Muscle of leg (tissue), 11 donors: Measurements from ENCODE around the gene SLC25A52. TPM values are rescaled to one million over a fixed set of nuclear protein-coding genes. Genes with fewer than 3 reads are reported as not detected.
A peak's percentile ranks its signal among the peaks of the same experiment; 100 is the strongest.
"Not testable (repeated sequence)": the region's sequence is repeated elsewhere in the genome, so short reads cannot be mapped to it uniquely, and the experiment has no call there.

Experiments
- DNase-seq: peaks from one replicate; pipeline ENCODE4 v3.0.0; 2013
- H3K27ac ChIP-seq: one replicate; pipeline ENCODE4 v1.5.1; 2013; ENCODE audit warnings: mild to moderate bottlenecking, low read length, control low read depth
- H3K27me3 ChIP-seq: one replicate; pipeline ENCODE4 v1.6.1; 2013; ENCODE audit warnings: low read length; ENCODE audit not compliant: control insufficient read depth, insufficient read depth
- H3K36me3 ChIP-seq: one replicate; pipeline ENCODE4 v1.6.1; 2013; ENCODE audit warnings: low read length; ENCODE audit not compliant: control insufficient read depth, insufficient read depth
- H3K4me1 ChIP-seq: one replicate; pipeline ENCODE4 v1.6.1; 2013; ENCODE audit warnings: low read length; ENCODE audit not compliant: control insufficient read depth, insufficient read depth
- H3K4me3 ChIP-seq: one replicate; pipeline ENCODE4 v1.5.1; 2013; ENCODE audit warnings: low read length, control low read depth
- H3K9me3 ChIP-seq: replicated peaks from 2 replicates; pipeline ENCODE4 v1.6.1; 2013; ENCODE audit warnings: low read depth, low read length; ENCODE audit not compliant: control insufficient read depth
- WGBS: methylation state at CpG from one replicate; pipeline ENCODE4 v1.1.5; 2013; ENCODE audit warnings: missing lambda C conversion rate; ENCODE audit not compliant: insufficient coverage; 5-methylcytosine and 5-hydroxymethylcytosine counted together
- polyA plus RNA-seq, 8 donors: library from polyadenylated mRNA; unstranded; fragments of 120-200 nt; gene quantifications; one replicate each; pipeline versions ENCODE4 v1.2.1 to v1.2.3, GENCODE V29; 2013; ENCODE audit warnings: inconsistent platforms in 1 of 8, low replicate concordance in 1 of 8; ENCODE audit not compliant: insufficient read length in 8 of 8, insufficient read depth in 1 of 8
- total RNA-seq: library from RNA; stranded (reverse); fragments of 120-200 nt; gene quantifications from one replicate; pipeline ENCODE4 v1.2.4, GENCODE V29; 2013

SLC25A52 gene
- total and polyA plus RNA-seq, 9 donors, result 0.09 to 0.66 (median 0.44) TPM; not detected in 1

GRCh38 chr18:31743600-31743999, 17.1 kb downstream of the SLC25A52 start:
- H3K27me3 ChIP-seq, H3K4me1 ChIP-seq, H3K4me3 ChIP-seq, H3K27ac ChIP-seq, H3K9me3 ChIP-seq, H3K36me3 ChIP-seq, DNase-seq: not testable (repeated sequence)
- 95% methylated on average over 4 of the region's 5 CpGs for WGBS

- WGBS, result no CpG with 5 or more reads among the region's 4 CpGs
- no peaks in the 10 kb centered on the region for H3K9me3 ChIP-seq
- H3K27ac ChIP-seq, result no peak overlapping the region
- no peaks in the 10 kb centered on the region for H3K36me3 ChIP-seq
- no peaks in the 10 kb centered on the region for H3K4me1 ChIP-seq
- H3K4me3 ChIP-seq, result no peak overlapping the region
- DNase-seq, result peak; percentile 24
- H3K27me3 ChIP-seq, result no peaks in the 10 kb centered on the region
Observed at GRCh38 chr18:31741097-31741735, 19.5 kb downstream of the SLC25A52 start.

GRCh38 chr18:31740180-31740579, 20.5 kb downstream of the SLC25A52 start:
- no peak for DNase-seq
- H3K27me3 ChIP-seq, result no peaks in the 10 kb centered on the region
- no peaks in the 10 kb centered on the region for H3K4me1 ChIP-seq
- 91% methylated on average over 7 of the region's 9 CpGs for WGBS
- no peak overlapping the region for H3K4me3 ChIP-seq
- H3K9me3 ChIP-seq, result no peaks in the 10 kb centered on the region
- no peaks in the 10 kb centered on the region for H3K36me3 ChIP-seq
- H3K27ac ChIP-seq, result no peak overlapping the region

- WGBS, result no CpG with 5 or more reads among the region's 3 CpGs
Observed at GRCh38 chr18:31739651-31740050, 21.0 kb downstream of the SLC25A52 start.

DNA sequence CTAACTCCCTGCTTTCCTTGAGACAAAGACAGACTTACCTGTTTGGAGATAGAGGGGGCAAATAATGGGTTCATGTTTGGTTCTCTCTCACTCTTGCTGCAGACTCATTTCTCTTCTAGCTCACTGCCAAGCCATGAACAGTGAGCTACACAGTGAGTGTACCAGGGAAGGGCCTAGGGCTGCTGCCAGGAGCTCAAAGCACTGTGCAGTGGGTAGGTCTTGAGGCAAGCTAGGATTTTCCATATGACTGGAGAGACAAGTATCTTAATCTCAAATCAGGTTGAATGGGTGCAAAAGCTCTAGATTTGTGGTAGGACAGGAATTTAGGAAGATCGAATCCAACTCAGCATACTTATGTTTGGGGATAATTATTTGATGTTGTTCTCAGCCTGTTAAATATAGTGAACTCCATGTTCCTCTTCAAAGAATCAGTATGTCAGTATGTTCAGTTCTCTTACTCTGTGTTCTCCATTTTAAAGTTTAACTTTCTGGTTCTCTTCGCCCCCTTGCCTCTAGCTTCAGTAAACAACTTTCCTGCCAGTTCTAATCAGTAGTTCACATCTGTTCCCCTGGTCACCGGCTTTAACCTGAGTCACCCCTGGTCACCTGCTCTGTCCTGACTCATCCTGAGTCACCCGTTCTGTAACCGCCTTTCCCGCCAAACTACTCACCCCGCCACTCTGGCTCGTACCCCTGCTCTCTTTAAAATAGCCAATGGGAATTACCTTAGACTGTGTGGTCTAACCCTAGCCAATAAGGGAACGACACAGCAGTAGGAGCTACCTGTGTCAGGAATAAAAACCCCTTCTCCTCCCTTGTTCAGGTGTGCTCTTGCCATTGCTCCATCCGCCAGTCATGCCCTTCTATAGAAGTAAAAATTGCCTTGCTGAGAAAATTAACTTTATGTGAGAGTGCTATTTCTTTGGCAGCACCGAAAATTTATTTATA, 21.9 kb downstream of the SLC25A52 start:
- Histone ChIP-seq H3K27me3 (no peaks in the 10 kb centered on the region), H3K27ac (no peak overlapping the region), H3K9me3 (no peaks in the 10 kb centered on the region), H3K4me3 (no peak overlapping the region), H3K36me3 (no peaks in the 10 kb centered on the region), H3K4me1 (no peaks in the 10 kb centered on the region)
- whole genome bisulfite sequencing, result 75% methylated on average over 2 of the region's 11 CpGs
- no peak for DNase-seq

More at GRCh38 chr18:31739651-31740050, 21.0 kb downstream of the SLC25A52 start:
- no peaks in the 10 kb centered on the region for H3K9me3 ChIP-seq
- no peaks in the 10 kb centered on the region for H3K4me1 ChIP-seq
- no peaks in the 10 kb centered on the region for H3K27me3 ChIP-seq
- no peak for DNase-seq
- no peak overlapping the region for H3K27ac ChIP-seq
- no peaks in the 10 kb centered on the region for H3K36me3 ChIP-seq
- no peak overlapping the region for H3K4me3 ChIP-seq

GRCh38 chr18:31736630-31737029, 24.1 kb downstream of the SLC25A52 start:
- Histone ChIP-seq H3K27ac (no peak overlapping the region), H3K9me3 (no peaks in the 10 kb centered on the region), H3K36me3 (no peaks in the 10 kb centered on the region), H3K27me3 (peaks cover under 1% of the 10 kb centered on the region), H3K4me1 (no peaks in the 10 kb centered on the region), H3K4me3 (no peak overlapping the region)
- WGBS, result 88% methylated on average over 1 of the region's 2 CpGs
- peak; percentile 53 for DNase-seq

- Histone ChIP-seq H3K9me3 (no peaks in the 10 kb centered on the region), H3K27me3 (peaks cover 2% of the 10 kb centered on the region), H3K36me3 (no peaks in the 10 kb centered on the region), H3K4me3 (no peak overlapping the region), H3K4me1 (no peaks in the 10 kb centered on the region), H3K27ac (no peak overlapping the region)
- no peak for DNase-seq
- WGBS, result 20% methylated on average over 1 of the region's 3 CpGs
Observed at GRCh38 chr18:31731628-31732027, 29.1 kb downstream of the SLC25A52 start.

GRCh38 chr18:31729196-31729595, 31.5 kb downstream of the SLC25A52 start:
- H3K27me3 ChIP-seq, DNase-seq, H3K36me3 ChIP-seq, H3K4me1 ChIP-seq, H3K4me3 ChIP-seq, H3K27ac ChIP-seq, H3K9me3 ChIP-seq: not testable (repeated sequence)
- no CpG with 5 or more reads among the region's 2 CpGs for WGBS

DNA sequence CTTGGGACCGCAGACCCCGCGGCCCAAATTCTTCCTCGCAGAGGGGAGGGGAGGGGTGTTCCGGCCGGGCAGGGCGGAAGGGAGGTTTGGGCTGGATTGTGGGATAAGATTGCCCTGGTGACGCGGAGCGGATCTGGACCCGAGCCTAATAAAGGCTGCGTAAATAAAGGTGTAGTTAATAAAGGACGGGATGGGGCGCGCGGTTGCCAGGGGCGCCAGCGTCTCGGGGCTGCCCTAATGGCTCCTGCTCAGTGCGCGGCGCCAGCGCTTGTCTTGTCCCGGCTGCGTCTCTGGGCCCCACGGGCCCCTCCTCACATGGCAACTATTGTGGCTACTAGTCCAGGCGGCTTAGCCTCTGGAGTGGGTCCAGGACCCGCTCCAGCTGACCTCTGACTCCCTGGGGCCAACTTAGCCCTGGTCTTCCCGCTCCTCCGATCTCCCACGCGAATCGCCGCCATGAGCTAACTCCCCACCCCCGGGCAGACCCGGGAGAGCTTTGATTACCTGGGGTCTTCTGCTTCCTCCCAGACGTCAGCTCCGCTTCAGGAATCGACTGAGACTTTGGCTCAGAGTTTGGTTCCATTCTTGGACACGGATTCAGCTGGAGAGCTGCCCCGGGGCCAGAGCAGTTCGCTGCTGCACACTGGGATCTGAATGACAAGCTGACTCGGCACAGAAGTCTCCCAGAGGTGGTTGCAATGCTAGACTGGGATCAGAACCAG, 36.5 kb downstream of the SLC25A52 start:
- Histone ChIP-seq H3K36me3 (no peaks in the 10 kb centered on the region), H3K9me3 (no peaks in the 10 kb centered on the region), H3K4me3 (peak overlapping the region; percentile 59), H3K27ac (no peak overlapping the region), H3K27me3 (peaks cover 10% of the 10 kb centered on the region), H3K4me1 (peaks cover 3% of the 10 kb centered on the region)
- 4% methylated on average over 39 of the region's 43 CpGs for WGBS
- peak; percentile 45 for DNase-seq

DNA sequence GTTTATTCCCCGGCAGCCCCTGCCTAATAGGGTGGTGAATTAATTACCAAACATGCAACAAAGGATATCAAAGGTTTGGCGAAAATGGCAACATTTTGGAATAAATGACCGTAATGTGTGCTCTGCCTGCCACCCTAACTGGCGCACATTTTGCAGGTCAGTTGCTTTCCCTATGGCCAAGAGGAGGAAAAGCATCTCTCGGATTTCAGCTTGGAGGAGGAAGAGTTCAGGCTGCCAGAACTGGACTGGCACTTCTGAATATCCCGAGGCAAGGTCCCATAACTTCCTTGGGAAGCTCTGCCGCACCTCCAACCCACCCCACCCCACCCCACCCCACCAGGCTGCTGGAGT, 37.1 kb downstream of the SLC25A52 start:
- Histone ChIP-seq H3K4me1 (peaks cover 3% of the 10 kb centered on the region), H3K27me3 (peaks cover 10% of the 10 kb centered on the region), H3K27ac (no peak overlapping the region), H3K9me3 (no peaks in the 10 kb centered on the region), H3K36me3 (no peaks in the 10 kb centered on the region), H3K4me3 (peak overlapping the region; percentile 59)
- 45% methylated on average over 2 of the region's 7 CpGs for WGBS
- peak; percentile 13 for DNase-seq
